DMS 273 (cell line): ENCODE results near the gene MDP1.
"Not testable (repeated sequence)": the region's sequence is repeated elsewhere in the genome, so short reads cannot be mapped to it uniquely, and the experiment has no call there.

Experiments used
- DNase-seq: peaks from one replicate; lab custom pipeline; 2025; ENCODE audit not compliant: unreplicated experiment; lab: John Stamatoyannopoulos, UW

The MDP1 gene

GRCh38 chr14:24232121-24232644 lies 16.3 kb upstream of the MDP1 start, which contains the start of gene NEDD8:
NEDD8 (minus strand) TSS chr14:24232367; CDS start chr14:24232267, 100 bp downstream.
- peak; percentile 97 for DNase-seq

DNA sequence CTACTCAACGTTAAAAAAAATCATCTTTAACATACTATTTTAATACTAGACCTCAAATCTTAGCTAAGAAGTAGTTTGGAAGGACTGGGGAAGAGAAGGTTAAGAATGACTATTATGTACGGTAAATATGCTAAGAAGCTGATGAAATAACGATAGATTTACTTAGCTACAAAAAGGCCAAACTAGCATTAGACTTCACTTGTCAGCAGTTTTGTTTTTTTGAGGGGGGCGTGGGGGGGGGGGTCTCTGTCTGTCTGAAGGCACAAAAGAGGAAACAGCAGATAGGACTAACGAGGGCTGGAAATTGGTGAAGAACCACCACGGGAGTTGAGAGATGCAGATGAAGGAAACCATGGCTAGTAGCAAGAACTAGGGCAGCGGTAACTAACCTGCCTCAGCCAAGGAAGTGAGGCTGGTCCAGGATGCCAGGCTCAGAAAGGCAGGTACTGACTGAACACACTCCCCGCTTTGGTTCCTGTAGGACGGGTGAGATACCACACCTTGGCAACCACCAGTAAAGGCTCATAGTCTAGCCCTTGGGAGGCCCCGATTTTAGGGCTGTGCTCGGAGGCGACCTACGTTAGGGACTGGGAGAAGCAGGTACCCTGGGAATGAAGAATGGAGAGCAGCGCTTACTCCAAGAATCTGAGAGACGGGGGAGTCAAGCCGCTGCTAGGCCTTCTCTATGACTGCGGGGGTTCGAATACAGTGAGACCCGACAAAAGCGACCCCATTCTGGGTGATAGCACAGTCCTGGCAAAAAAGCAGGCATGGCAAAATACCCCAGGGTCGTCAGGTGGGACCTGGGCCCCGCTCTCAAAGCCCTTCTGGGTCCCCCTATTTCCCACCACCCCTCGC lies 15.6 kb upstream of the MDP1 start:
- DNase-seq: peak; percentile 56

DNA sequence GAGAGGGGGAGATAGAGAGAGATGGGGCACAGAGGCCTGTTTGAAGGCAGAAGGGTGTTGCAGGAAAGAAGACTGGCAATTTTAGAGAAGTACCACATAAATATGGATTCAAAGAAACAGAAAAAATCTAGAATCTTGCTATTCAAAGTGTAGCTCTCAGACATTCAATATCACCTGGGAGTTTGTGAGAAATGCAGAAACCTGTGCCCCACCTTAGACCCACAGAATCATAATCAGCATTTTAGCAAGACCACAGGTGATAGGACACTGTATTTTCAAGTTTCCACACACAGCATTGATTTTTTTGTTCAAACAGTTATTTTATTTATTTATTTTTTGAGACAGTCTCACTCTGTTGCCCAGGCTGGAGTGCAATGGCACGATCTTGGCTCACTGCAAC lies 13.0 kb upstream of the MDP1 start:
- no peak for DNase-seq

DNA sequence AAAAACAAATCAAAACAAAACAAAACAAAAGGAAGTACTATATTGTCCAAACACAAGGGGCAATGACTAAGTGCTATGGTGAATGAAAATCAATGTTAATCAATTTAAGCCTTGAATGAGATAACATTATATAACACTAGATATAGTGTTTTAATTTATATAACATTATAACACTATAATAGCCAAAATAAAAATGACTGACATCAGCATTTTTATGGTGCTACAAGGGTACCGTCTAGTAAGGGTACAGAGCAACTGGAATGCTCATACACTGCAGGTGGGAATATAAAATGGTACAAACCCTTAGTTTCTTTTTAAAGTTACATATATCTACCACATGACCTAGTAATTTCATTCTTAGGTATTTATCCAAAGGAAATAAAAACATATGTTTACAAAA lies 10.6 kb upstream of the MDP1 start:
- DNase-seq: no peak

GRCh38 chr14:24224618-24225071 lies 8.8 kb upstream of the MDP1 start:
- no peak for DNase-seq

- DNase-seq: not testable (repeated sequence)
Measured at GRCh38 chr14:24222987-24223386, 7.1 kb upstream of the MDP1 start.

DNA sequence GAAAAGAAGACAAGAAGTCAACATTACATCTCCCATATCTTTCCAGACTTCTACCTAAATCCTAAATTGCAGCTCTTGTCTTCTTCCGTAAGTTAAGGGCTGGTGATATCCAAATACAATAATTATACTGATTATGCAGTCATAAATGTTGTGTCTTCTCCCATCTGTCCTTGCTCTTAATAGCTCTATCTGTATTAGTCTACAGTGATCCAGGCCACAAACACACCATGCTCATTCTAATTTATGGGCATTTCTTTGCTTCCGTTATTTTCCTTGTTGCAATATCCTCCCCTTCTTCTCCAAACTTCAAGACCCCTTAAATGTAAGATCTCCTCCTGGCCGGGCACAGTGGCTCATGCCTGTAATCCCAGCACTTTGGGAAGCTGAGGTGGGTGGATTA lies 3.7 kb upstream of the MDP1 start:
- no peak for DNase-seq

GRCh38 chr14:24219080-24219479 lies 3.2 kb upstream of the MDP1 start:
- no peak for DNase-seq

DNA sequence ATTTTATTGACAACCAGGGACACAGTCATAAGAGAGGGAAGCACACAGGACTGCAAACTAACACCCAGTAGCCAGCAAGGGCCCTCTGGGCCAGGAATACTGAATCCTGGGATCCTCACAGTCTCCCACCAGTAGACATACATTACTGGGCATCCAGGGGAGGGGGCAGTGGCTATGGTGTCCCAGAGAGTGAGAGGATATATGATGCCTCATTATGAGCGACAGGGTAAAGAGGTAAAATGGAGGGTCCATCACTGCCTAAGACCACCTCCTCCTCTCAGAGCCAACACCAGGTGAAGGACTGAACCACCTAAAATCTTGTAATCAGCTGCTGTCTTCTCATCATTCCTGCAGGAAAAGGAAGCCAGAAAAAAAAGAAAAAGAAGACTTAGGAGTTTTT lies 1.0 kb upstream of the MDP1 start:
- not testable (repeated sequence) for DNase-seq

GRCh38 chr14:24216345-24216699 lies 456 bp upstream of the MDP1 start:
- DNase-seq: no peak

DNA sequence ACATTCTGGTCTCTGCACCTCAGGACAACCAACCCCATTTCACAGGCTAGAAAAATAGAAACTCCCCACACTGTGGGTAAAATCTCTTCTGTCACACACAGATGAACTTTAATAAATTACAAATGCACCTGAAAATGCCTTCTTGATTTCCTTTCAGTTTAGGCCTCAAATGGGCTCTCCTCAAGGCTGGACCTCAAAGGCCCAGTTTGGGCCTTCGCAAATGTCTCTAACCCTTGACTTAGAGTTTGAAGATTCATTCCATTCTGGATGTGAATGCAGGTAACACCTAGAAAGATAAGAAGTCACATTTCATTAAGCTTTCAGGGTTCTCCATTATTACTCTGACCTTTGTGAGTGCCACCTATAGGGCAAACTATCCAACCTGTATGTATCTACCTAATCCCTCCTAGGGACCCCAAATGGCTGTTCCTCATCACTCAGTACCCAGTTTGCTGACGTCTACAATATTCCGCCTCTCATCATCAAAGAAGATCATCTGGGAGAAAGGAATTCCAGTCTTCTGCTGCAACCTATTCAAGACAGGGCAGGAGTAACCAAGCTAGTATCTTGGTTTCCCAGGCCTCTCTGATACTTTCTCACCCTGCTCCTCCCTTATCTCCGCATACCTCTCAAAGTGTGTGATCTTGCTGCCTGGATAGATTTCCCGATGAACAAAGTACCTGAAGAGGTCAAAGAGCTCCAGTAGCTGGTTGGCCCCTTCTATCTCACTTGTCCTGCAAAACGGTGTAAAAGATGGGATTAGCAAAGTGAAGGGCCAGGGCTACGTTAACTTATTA lies 1.8 kb downstream of the MDP1 start:
- DNase-seq: no peak

DNA sequence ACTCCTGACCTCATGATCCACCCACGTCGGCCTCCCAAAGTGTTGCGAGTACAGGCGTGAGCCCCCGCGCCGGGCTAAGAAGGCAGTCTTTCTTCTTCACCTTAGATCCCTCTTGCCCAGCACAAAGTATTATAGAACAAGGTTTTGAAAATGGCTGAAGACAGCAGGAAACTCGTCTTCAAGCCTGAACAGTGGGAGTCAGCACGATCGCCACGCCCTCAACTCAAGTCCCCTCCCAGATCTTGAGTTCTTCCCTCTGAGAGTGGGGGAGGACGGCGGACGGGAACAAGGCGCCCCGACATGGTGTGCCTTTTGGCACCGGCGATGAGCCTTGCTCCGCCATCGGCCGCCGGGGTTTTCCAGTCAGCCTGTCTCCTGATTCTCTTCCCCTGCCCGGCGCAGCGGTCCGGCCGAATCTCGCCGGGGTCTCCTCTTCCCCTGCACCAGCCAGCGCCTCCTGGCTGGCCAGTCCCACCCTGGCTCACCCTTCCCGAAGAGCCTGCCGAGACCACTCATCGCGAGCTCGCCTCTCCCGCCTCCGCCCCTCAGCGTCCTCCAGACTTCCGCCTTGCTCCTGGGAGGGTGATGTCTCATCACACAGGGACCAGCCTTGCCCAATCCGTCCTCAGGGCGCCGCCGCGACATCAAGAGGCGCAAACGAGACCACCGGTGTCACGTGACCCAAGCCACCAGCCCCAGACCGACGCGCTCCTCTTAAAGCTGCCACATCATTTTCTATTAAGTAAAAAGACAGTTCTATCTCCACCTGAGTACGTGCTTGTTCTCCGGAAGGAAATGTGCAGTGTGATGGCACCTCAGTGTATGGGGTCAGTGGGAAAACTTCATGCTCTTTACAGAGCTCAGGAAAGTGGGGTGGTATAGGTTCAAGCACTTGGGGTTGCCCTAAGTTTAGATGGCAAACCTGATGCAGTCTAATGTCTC lies 2.7 kb downstream of the MDP1 start, which contains the start of gene CHMP4A:
CHMP4A (minus strand) TSS at position 565 of the 942 bp plus-strand sequence; CDS start at position 516, 49 bp downstream.
- DNase-seq: peak; percentile 99

- DNase-seq: no peak
Measured at GRCh38 chr14:24211311-24211710, 4.6 kb downstream of the MDP1 start.

DNA sequence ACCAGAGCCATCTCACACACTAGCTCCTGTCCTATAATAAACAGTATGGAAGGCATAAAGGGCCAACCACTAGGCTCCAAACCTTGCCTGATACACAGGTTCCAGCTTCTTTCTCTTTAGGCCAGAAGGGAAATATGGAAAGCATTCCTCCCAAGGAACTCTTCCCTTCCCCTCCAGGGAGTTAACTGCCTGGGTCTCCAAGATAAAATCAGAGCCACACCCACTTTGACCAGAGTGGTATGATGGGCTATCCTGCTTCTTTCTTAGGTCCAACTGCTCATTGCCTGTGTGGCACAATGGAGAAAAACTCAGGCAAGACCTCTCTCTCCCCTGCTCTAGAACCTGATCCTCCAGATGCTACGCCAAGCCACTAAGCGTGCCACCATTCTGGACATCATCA lies 8.2 kb downstream of the MDP1 start:
- no peak for DNase-seq

- no peak for DNase-seq
Measured at GRCh38 chr14:24207104-24207551, 8.7 kb downstream of the MDP1 start.

GRCh38 chr14:24206260-24207103 lies 9.4 kb downstream of the MDP1 start:
- DNase-seq: no peak

- DNase-seq: peak; percentile 40
Measured at GRCh38 chr14:24204163-24205146, 11.4 kb downstream of the MDP1 start.

GRCh38 chr14:24203249-24203886 lies 12.5 kb downstream of the MDP1 start:
- DNase-seq: not testable (repeated sequence)
